GM21619 (cell line): ENCODE data around the gene RHOJ.
"Not testable (repeated sequence)": the region's sequence is repeated elsewhere in the genome, so short reads cannot be mapped to it uniquely, and the experiment has no call there.

ENCODE experiments used
- ATAC-seq: cut with Tn5 transposase; IDR thresholded peaks from one replicate; pipeline ENCODE4 v1.9.1; 2021; ENCODE audit not compliant: unreplicated experiment

The RHOJ gene

DNA sequence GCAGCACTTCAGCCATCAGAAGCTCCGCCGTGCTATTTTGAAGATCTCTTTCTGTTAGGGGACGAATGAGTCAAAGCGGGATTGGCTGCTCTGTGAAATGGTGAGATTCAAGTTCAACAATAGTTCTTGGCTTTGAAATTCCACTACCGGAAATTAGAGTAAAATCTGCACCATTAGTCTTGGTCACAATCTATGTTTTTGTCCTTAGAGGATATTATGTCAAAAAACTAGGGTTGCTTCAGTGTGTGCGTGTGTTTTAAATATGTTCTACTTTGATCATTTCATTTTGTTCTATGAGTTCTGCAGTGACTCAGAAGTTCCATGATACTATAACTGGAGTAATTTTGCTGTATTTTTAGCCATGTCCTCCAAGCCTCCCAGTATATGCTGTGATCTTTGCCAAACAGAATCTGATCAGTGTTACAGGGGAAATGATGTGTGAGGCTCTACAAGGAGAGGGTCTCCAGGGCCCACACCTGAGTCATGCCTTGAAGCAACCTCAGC, 91.9 kb downstream of the RHOJ start:
- peak; percentile 63 for ATAC-seq

DNA sequence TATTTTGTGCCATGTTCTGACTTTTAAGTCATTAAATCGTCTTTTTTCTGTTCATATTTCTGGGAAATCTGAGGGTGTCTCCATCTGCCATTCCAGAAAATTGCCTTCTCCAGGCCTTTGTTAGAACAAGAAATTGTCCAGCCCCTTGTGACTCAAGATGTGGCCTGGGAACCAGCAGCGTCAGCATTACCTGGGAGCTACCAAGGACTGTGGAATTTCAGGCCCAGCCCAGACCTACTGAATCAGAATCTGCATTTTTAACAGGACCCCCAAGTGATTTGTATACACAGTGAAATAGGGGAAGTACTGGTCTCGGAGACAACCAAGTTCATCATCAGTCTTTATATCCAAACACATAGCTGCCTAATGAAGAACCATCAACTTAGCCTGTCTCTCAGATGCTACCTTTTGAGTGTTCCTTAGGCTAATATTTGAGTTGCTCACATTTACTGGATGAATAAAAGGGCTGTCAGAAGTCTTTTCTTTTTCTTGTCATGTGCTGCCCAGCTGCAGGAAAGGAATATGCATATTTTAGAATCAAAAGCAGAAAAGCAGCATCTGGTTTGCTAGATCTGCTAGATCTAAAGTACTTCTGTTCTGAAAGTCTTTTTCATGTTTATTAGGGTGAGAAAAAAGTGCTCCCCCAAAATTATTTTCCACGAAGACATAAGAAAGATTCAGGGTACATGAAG, 93.3 kb downstream of the RHOJ start:
- no peak for ATAC-seq

- no peak for ATAC-seq
Measured at GRCh38 chr14:63299351-63300110, 95.3 kb downstream of the RHOJ start.

- no peak for ATAC-seq
Measured at GRCh38 chr14:63300854-63301253, 96.6 kb downstream of the RHOJ start.

DNA sequence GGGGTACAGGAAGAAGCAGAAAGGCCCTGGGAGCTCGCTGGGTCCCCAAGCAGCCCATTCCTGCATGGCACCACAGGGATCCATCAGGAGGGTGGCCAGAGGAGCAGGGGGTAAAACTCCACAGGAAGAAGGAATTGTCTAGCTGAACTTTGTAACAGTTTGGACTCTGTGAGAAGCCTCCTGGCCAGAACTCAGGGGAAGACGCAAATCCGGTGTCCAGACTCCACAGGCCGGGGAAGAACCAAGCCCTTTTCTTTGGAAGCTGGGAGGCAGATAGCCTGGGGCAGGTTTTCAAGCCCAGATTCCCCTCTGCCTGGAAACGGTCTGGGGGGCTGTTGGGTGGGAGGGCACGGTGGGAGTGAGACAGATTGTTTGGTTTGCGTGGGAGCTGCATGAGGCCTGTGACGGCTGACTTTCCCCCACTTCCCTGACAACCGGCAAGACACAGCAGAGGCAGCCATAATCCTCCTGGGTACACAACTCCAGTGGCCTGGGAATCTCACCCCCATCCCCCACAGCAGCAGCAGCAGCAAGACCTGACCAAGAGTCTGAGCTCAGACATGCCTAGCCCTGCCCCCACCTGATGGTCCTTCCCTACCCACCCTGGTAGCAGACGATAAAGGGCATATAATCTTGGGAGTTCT, 97.8 kb downstream of the RHOJ start:
- no peak for ATAC-seq

GRCh38 chr14:63304429-63304828, 100.2 kb downstream of the RHOJ start:
- not testable (repeated sequence) for ATAC-seq

GRCh38 chr14:63308723-63309317, 104.6 kb downstream of the RHOJ start:
- peak; percentile 61 for ATAC-seq

- no peak for ATAC-seq
Measured at GRCh38 chr14:63318835-63319234, 114.6 kb downstream of the RHOJ start, which contains the start of gene GPHB5. TSS of gene GPHB5 (minus strand) at chr14:63318935. CDS start at chr14:63317849, 1,086 bp downstream.

DNA sequence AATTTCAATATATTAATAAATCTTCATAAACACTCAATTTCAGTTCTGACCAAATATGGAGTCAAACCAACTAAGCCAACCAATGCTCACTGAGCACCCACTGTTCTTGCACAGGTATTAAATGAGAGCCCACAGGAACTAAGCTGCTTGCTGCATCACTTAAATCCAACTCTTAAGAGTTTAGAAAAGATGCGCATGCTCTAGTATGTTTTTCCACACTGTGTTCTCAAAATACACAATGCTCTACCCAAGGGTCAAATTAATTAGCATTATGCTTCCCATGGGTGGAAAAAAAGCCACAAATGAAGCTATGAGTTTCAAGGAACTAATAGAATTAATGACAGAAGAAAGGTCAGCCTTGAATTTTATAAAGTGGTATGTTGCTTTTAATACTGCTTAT, 118.2 kb downstream of the RHOJ start:
- no peak for ATAC-seq

DNA sequence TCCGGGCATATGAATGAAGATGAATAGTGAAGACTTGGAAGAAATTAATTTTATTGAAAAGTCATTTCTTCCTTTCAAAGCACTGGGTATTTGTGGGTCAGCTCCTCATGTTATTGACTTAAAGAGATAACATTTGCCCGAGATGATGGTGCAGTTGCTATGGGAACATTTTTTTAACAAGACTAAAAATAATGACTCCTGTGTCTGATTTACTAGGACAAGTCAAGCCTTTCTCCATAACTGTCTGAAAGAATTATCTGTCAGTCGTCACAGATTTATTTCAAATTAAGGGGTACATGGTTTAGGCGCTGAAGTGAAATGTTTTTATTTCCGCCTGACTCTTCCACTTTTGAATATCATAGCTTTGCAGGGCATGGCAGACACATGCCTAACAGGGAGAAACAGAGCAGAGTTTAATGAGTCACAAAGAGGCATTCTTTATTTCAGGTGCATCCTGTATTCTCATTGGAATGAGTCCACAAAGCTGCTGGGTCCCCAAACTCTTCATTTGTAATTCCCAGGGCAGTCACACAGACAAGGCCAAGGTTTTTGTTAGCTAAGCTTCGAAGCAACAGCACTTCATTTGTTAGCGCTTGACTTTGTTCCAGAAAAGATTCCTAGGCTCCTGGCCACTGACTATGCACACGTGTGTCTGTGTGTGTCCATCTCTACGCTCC, 118.8 kb downstream of the RHOJ start:
- no peak for ATAC-seq

DNA sequence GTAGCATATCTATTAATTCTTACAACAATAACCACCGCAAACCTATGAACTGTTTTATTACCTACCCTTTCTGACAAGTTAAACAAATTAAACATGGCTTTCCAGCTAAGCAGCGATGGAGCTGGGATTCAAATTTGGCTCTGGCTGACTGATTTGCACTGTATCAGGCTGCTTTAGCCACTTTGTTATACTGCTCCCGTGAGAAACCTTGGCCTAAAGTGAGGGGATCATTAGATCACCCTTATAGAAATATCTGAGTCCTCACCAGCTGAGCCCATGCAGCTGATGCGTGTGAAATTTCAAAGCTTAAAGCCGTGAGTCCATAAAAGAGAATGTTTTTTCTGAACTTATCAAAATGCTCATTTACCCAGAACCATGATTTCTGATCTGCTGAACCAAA, 122.6 kb downstream of the RHOJ start:
- no peak for ATAC-seq

DNA sequence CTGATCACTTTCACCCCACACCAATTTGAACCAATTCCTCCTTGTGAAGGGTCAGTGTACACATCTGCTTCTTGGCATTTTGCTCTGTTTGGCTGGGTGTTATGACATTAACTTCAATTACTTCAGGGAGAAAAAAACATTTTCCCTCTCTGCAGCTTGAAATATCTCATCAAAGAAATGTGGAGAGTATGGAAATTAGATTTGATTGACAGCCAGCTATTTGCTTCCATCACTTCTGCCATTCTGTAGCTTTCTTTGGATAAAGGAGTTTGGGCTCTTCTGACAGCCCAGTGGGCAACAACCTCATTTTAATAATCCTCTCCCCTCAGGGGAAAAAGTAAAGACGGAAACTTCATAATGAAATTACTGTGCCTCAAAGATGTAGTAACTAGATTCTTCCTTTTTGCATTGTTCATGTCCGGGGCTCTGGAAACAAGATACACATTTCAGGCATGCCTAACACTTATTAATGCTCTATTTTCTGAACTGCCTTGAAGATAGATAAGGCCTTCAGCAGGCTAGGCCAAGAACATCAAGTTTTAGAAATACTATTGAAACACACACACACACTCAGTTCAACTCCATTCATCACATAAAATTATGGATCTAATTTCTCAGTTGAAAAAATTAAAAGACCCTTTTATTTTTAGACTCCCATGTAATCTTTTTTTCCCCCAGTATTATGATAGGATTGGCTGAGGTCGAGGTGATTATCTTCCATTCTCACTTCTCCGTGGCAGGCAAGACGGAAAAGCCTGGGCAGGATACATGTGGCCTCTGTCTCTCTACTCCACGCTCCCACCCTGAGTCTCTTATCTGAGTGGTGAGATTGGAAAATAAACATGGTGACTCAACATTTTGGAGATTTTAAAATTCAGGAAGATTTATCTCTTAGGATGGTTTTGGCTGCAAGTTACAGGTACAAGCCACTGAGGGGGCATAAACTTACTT, 124.8 kb downstream of the RHOJ start:
- no peak for ATAC-seq

GRCh38 chr14:63342371-63342770, 138.1 kb downstream of the RHOJ start:
- ATAC-seq = no peak
